Thoracic aorta (tissue), 2 donors: ENCODE data around the gene RPS19. TPM values are rescaled to one million over a fixed set of nuclear protein-coding genes. Genes with fewer than 3 reads are reported as not detected.

ENCODE experiments used
- ATAC-seq: fragments of 150-250 bp; one replicate; pipeline ENCODE4 v1.8.0; 2017; ENCODE audit warnings: low read depth; ENCODE audit not compliant: insufficient number of reproducible peaks, low FRiP score
- DNase-seq: peaks from one replicate; pipeline ENCODE4 v3.0.0-alpha.2; 2020; ENCODE audit warnings: low spot score
- H3K27ac ChIP-seq, 2 donors: fragments of 200-600 bp; sonication (generic); 1 replicate in 1 of 2; 2 replicates in 1 of 2; pipeline ENCODE4 v1.5.1; 2016; ENCODE audit warnings: mild to moderate bottlenecking in 2 of 2, moderate library complexity in 2 of 2
- H3K27me3 ChIP-seq: fragments of 200-600 bp; sonication (generic); replicated peaks from 2 replicates; pipeline ENCODE4 v1.6.0; 2016; ENCODE audit warnings: mild to moderate bottlenecking; ENCODE audit not compliant: insufficient read depth
- H3K36me3 ChIP-seq: fragments of 200-600 bp; sonication (generic); one replicate; pipeline ENCODE4 v1.5.1; 2016
- H3K4me1 ChIP-seq, 2 donors: fragments of 200-600 bp; sonication (generic); 1 replicate in 1 of 2; 2 replicates in 1 of 2; pipeline versions ENCODE4 v1.5.1 to v1.6.0; 2016; ENCODE audit warnings: low read depth in 2 of 2, mild to moderate bottlenecking in 1 of 2; ENCODE audit not compliant: control insufficient read depth in 1 of 2
- H3K4me3 ChIP-seq: fragments of 200-600 bp; sonication (generic); 2 replicates; pipeline ENCODE4 v1.5.1; 2016; ENCODE audit warnings: mild to moderate bottlenecking
- H3K9me3 ChIP-seq: fragments of 200-600 bp; sonication (generic); 2 replicates; pipeline ENCODE4 v1.5.1; 2016
- total RNA-seq, 2 donors: library from RNA; depleted of rRNA; stranded (reverse); fragments of >200 nt; gene quantifications; one replicate each; pipeline versions ENCODE4 v1.1.0 to v1.2.3, GENCODE V29; 2016
- TF ChIP-seq, protein P1 (sequence below): fragments of 200-600 bp; sonication (generic); IDR thresholded peaks from one replicate; pipeline ENCODE4 v1.5.1; 2019; ENCODE audit warnings: antibody characterized with exemption

The RPS19 gene
- total RNA-seq, 2 donors from 2014 or later: 347 to 429 TPM

DNA sequence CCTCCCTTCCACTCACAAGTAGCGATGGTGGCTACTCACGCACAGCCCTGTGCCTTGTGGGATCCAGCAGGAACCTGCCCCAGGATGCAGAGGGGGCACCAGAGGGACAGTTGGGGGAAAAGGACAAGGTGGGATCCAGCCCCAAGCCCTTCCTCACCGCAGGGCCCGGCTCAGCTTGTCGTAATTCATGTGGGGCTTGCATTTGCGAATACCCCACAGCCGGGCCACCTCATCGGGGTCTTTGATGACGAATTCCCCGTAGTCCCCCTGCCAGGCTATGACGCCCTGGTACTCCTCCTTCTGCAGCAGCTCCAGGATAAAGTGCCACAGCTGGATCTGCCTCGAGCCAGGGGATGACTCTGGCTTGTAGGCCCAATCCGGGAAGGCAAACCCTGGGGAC is 49.7 kb downstream of the RPS19 start:
- H3K27ac ChIP-seq: no peak overlapping the region
- peaks cover 11% of the 10 kb centered on the region for H3K27me3 ChIP-seq

DNA sequence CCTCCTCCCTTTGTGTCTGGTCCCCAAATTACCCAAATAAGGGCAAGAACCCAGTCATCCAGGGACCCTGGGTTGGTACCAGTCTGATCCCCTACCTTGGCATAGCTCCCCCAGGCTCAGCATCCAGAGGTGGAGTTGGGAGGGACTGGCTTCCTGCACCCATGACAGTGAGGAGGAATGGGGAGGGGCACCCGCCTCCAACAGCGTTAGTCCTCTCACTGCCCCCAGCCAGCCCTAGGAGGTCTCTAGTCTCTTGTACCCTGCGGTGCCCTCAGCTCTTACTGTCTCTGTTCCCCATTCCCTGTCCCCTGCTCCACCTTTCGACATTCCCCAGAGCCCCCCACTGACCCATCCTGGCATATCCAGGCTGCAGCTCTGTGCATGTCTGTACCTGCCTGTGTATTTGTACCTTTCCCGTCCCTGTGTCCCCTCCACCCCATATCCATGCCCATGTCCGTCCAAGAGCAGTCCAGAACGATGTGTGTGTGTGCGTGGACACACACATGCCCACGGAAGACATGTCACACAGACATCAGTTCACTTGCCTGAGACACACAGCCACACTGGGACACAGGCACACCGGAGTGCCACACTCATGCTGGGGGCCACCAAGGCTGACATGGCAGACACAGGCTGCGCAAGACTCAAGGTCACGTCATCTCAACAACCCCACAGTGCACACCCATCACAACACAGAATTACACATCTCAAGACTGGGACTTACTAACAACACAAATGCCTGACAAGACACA is 50.4 kb downstream of the RPS19 start:
- H3K36me3 ChIP-seq: peaks cover 5% of the 10 kb centered on the region
- peaks cover 14% of the 10 kb centered on the region for H3K27me3 ChIP-seq
- no peaks in the 10 kb centered on the region for H3K4me1 ChIP-seq
- TF ChIP-seq, protein P1, sequence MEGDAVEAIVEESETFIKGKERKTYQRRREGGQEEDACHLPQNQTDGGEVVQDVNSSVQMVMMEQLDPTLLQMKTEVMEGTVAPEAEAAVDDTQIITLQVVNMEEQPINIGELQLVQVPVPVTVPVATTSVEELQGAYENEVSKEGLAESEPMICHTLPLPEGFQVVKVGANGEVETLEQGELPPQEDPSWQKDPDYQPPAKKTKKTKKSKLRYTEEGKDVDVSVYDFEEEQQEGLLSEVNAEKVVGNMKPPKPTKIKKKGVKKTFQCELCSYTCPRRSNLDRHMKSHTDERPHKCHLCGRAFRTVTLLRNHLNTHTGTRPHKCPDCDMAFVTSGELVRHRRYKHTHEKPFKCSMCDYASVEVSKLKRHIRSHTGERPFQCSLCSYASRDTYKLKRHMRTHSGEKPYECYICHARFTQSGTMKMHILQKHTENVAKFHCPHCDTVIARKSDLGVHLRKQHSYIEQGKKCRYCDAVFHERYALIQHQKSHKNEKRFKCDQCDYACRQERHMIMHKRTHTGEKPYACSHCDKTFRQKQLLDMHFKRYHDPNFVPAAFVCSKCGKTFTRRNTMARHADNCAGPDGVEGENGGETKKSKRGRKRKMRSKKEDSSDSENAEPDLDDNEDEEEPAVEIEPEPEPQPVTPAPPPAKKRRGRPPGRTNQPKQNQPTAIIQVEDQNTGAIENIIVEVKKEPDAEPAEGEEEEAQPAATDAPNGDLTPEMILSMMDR: no peak
- ATAC-seq: no peak
- no peak for DNase-seq
- no peak overlapping the region for H3K4me3 ChIP-seq
- no peaks in the 10 kb centered on the region for H3K9me3 ChIP-seq
- H3K27ac ChIP-seq: no peak overlapping the region

More for the DNA sequence above, 49.7 kb downstream of the RPS19 start:
- Histone ChIP-seq H3K36me3 (peaks cover 10% of the 10 kb centered on the region), H3K4me1 (no peaks in the 10 kb centered on the region), H3K9me3 (no peaks in the 10 kb centered on the region), H3K4me3 (no peak overlapping the region)
- DNase-seq (no peak), ATAC-seq (no peak)
- TF ChIP-seq, protein P1: no peak

- ATAC-seq: no peak
- Histone ChIP-seq H3K27ac (no peak overlapping the region), H3K27me3 (peaks cover 19% of the 10 kb centered on the region), H3K4me3 (no peak overlapping the region), H3K9me3 (no peaks in the 10 kb centered on the region), H3K4me1 (no peaks in the 10 kb centered on the region), H3K36me3 (no peaks in the 10 kb centered on the region)
- TF ChIP-seq, protein P1: no peak
- no peak for DNase-seq
Measured at GRCh38 chr19:41910992-41911888, 51.2 kb downstream of the RPS19 start.

DNA sequence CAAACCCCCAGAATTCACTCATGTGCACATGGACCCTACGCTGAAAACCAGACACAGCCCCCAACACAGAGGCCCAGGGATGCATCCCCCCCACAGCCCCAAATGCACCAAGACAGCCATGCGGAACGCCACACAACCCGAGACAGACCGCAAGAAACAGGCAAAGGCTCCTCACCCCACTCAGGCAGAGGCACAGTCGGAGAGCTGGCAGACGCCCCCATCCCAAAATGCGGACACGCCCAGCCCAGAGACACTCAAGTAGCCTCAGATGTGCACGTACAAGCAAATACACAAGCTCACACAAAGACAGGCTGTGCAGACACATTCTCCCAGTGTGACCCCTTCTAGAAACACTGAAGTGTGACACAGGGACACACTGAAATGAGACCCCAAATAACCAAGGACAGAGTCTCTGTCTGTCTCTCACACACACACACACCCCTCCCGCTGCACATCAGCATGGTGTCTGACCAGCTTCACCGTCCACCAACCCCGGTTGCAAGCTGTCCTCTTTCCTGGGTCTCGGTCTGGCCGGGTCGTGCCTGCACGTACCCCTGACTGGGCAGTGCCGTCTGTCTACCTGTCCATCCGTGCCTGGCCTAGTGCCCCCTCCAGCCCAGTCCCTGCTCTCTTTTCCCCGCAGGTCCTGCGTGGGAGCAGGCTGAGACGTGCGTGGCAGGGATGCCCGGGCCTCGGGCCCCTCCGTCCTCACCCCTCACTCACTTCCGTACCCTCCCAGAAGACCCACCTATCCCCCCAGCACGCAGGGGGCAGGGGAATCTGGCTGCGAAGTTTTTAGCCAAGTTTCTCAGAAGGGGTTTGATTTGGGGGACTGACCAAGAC is 52.1 kb downstream of the RPS19 start:
- Histone ChIP-seq H3K4me1 (no peaks in the 10 kb centered on the region), H3K27me3 (peaks cover 20% of the 10 kb centered on the region), H3K4me3 (no peak overlapping the region), H3K9me3 (no peaks in the 10 kb centered on the region), H3K36me3 (no peaks in the 10 kb centered on the region), H3K27ac (no peak overlapping the region)
- no peak for ATAC-seq
- DNase-seq: no peak
- TF ChIP-seq, protein P1: no peak
